GM19438 (cell line): Measurements from ENCODE around the gene MYBPC2.
"Not testable (repeated sequence)": the region's sequence is repeated elsewhere in the genome, so short reads cannot be mapped to it uniquely, and the experiment has no call there.

Experiments used
- ATAC-seq: cut with Tn5 transposase; IDR thresholded peaks from one replicate; pipeline ENCODE4 v1.9.1; 2021; ENCODE audit warnings: low read depth; ENCODE audit not compliant: unreplicated experiment

The MYBPC2 gene

GRCh38 chr19:50427318-50427925 is 5.3 kb upstream of the MYBPC2 start:
- ATAC-seq: no peak

GRCh38 chr19:50427997-50428425 is 4.7 kb upstream of the MYBPC2 start:
- no peak for ATAC-seq

- no peak for ATAC-seq
Observed at GRCh38 chr19:50428772-50429463, 3.8 kb upstream of the MYBPC2 start.

GRCh38 chr19:50430888-50431342 is 1.8 kb upstream of the MYBPC2 start:
- ATAC-seq: no peak

- peak; percentile 45 for ATAC-seq
Observed at GRCh38 chr19:50431343-50432220, 1.1 kb upstream of the MYBPC2 start.

GRCh38 chr19:50433201-50434180 is 799 bp downstream of the MYBPC2 start:
- ATAC-seq: no peak

GRCh38 chr19:50434525-50434924 is 1.8 kb downstream of the MYBPC2 start:
- ATAC-seq: no peak

GRCh38 chr19:50435221-50435620 is 2.5 kb downstream of the MYBPC2 start:
- ATAC-seq: no peak

GRCh38 chr19:50435627-50436026 is 2.9 kb downstream of the MYBPC2 start:
- ATAC-seq: no peak

GRCh38 chr19:50437862-50438449 is 5.3 kb downstream of the MYBPC2 start:
- ATAC-seq: no peak

- not testable (repeated sequence) for ATAC-seq
Observed at GRCh38 chr19:50439130-50439529, 6.4 kb downstream of the MYBPC2 start.

- no peak for ATAC-seq
Observed at GRCh38 chr19:50444059-50444458, 11.4 kb downstream of the MYBPC2 start.

GRCh38 chr19:50447053-50447452 is 14.4 kb downstream of the MYBPC2 start:
- ATAC-seq: no peak

GRCh38 chr19:50447750-50448149 is 15.1 kb downstream of the MYBPC2 start:
- ATAC-seq: no peak

GRCh38 chr19:50449236-50449899 is 16.7 kb downstream of the MYBPC2 start:
- ATAC-seq: no peak

- ATAC-seq: no peak
Observed at GRCh38 chr19:50450369-50451222, 17.9 kb downstream of the MYBPC2 start.

- ATAC-seq: no peak
Observed at GRCh38 chr19:50451223-50451534, 18.5 kb downstream of the MYBPC2 start.

GRCh38 chr19:50453243-50453642 is 20.6 kb downstream of the MYBPC2 start:
- ATAC-seq: no peak
